G401.6 (cell line): ENCODE results near the gene PLEKHG4B.
"Not testable (repeated sequence)": the region's sequence is repeated elsewhere in the genome, so short reads cannot be mapped to it uniquely, and the experiment has no call there.

Experiments used
- FAIRE-seq: peaks from 2 replicates; lab custom pipeline; 2012; peaks lifted over from hg19 to GRCh38; lab: Jason Lieb, UNC

PLEKHG4B gene

DNA sequence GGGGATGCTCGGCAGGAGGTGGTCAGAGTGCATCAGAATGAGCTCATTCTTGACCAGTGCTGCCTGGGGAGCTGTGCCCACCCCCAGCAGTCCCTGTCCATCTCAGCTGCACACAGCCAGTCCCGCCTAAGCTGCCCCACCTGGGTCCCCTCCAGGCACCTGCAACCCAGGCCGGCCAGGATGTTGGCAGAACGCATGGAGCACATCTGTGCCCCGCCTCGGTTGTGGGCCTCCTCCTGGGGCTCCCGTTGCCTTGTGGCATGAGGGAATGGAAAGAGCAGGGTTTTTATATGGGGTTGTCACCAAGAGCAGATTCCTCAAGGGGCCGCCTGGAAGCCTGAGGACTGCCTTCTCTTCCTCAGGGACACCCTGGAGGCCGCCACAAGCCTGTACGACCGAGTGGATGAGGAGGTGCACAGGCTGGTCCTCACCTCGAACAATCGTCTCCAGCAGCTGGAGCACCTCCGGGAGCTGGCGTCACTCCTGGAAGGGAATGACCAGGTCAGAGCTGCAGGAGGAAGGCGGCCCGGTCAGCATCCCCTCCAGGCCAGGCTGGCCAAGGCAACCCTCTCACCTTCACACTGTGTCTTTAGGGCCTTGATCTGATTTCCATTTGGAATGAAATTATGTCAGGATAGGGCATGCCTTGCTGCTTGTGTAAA lies 64.6 kb downstream of the PLEKHG4B start:
- FAIRE-seq: no peak

DNA sequence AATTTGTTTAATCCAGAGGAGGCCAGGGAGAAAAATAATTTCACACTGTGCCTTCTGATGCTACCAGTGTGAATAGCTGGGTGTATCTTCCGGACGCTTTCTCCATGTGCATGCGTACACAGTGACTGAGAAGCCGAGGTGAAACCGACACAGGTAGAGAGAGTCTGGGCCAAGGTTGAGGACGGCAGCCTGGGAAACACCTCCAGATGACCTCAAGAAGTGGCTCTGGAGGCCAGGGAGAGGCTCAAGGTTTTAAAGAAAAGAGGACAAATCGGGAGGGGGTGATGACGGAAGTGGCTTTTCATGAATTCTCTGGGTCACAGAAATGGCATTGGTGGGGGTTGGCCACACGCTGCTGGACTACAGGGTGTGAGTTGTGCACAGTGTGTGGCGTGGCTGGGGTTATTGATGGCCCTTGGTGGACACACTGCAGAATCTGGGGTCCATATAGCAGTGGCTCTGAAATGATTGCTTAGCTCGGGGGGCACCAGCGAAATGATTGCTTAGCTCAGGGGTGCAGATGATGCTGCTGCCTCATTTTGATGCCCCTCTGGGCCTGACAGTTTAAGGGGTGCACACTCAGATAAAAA lies 65.3 kb downstream of the PLEKHG4B start:
- FAIRE-seq: no peak

DNA sequence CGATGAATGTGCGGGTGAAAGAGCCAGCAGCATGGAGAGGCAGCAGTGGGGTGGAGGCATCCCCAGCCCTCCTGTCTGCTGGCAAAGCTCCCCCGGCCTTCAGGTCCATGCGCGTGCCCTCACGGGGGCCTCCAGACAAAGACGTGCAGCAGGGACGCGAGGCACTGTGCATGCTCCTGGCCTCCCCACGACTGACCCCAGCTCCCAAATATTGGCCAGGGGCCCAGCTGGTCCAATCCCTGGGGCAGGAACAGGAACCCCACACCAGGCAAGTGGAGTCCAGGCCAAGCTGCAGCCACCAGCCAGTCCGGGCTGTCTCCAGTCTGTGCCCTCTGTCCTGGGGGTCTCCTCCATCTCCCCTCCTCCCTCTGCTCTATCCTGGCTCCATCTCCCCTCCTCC lies 65.8 kb downstream of the PLEKHG4B start:
- FAIRE-seq: no peak

DNA sequence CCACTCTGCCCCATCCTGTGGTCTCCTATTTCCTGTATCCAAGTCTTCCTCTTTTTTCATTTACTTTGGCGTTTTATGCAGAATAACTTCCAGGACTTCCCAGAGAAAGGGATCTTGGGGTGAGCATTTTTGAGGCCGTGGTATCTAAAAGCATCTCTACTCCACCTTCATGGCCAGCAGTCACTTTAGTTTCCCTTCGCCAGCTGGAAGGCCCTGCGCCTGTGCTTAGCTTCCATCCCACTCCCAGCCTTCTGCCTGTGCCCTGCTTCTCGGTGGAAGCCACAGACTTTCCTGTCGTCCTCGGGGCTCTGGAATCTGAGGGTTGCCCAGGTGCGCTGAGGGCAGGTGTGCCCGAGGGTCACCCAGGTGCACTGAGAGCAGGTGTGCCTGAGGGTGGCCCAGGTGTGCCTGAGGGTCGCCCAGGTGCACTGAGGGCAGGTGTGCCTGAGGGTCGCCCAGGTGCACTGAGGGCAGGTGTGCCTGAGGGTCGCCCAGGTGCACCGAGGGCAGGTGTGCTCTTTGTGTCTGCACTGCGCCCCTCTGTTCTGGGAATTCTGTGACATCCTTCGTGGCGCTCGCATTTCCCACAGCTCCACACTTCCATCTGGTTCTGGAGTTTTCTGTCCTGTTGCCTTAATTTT lies 67.0 kb downstream of the PLEKHG4B start:
- no peak for FAIRE-seq

DNA sequence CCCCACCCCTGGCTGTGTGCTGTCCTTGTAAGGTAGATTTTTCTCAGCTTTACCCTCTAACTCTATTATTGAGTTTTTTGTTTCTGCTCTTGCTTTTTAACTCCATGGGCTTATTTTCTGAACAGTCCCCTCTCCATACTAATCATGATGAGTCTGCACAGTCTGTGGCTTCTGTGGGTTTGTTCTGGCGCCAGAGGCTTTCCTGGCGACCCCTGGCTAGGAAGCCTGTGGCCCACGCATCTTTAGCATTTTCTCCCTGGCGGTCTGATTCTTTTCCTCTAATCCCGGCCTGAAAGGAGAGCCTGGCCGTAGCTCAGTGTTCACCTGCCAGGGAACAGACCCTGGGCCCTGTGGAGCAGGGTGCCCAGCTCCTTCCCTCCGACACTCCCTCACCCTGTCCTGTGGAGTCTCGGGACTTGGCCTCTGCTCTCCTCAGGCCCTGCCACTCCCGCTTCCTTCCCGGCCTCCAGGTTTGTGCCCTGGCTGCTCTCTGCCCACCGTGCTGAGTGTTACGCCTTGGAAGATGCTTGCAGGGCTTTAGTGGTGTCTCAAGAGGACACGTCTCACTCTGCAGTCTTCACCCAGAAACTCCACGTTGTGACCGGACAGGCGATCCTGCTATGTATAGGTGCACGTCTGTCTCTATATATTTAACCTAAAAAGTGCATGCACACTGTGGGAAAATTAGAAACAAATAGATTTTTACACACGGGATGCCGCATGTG lies 67.6 kb downstream of the PLEKHG4B start:
- FAIRE-seq: no peak

DNA sequence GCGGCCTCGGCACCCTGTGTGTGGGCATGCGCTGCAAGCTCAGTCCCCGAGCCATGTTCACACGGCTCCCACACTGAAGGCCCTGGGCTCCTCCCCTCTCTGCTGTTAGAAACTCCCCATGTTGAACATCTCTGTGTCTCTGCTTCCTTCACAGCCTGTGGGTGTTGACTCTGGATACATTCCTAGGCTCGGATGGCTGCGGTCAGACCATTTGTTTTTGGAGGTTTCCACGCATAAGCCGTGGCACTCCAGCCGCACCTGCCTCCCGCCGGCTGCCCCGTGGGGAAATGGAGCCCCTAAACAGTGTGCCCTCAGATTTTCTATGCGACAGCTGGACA lies 68.2 kb downstream of the PLEKHG4B start:
- no peak for FAIRE-seq

DNA sequence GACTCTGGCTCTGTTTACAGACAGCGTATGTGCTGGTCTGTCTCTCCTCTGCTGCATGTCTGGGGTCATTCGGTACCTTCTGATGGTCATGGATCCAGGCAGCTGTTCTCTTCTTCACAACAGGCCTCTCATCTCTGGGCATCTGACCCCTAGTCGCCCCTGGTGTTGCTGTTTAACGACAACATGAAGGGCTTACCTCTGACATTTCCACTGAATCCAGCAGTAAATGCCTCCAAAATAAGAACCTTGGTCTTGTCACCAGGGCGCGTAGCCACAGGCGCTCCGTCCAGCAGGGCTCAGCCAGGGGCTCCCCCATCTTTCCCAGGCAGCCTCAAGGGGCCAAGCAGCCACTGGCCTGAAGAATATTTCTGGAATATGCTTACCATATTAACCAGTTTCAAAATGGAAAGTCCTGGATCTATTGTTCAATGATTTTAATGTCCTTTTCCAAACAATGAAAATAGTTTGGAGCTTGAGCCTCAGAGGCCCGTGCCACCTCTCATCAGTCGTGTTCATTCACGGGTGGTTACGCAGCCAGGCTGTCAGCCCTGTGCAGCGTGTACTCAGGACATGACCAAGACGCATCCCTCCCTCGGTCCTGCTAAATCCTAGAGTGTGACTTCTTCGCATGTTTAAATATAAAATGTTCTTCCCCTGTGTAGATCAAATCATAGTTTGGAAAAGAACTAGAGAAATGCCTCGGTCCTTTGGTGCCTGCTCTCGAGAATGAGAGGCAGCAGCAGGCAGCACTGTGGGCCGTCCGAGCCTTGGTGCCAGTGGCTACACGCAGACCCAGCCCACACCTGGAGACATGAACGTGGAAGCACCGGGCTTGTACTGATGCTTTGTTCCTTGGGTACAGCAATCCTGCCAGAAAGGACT lies 69.2 kb downstream of the PLEKHG4B start:
- FAIRE-seq: no peak

DNA sequence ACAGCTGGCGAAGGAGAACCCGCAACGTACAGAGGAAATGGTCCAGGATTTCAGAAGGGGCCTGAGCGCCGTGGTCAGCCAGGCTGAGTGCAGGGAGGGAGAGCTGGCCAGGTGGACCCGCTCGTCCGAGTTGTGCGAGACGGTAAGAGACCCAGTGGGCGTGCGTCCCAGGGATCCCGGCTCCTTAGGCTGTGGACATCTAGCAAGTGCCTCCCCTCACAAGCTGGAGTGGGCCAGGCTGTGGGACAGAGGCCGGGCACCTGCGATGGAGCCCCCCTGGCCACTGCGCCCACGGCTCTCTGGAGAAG lies 69.8 kb downstream of the PLEKHG4B start:
- FAIRE-seq: no peak

DNA sequence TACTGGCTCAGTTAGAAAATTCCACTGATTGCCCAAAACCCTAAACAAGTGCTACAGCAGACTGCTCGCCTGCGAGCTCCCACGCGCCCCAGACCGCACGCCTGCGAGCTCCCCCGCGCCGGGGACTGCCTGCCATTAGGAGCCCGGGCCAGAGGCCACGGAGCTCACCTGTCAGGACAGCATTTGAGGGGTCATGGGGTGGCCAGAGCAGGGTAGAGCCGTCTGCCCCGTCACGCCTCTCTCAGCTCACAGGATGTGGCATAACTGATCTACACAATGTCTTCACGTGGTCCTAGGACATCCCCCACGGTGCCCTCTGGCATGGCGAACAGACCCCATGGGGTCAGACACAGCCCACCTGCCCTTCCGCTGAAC lies 70.2 kb downstream of the PLEKHG4B start:
- no peak for FAIRE-seq

DNA sequence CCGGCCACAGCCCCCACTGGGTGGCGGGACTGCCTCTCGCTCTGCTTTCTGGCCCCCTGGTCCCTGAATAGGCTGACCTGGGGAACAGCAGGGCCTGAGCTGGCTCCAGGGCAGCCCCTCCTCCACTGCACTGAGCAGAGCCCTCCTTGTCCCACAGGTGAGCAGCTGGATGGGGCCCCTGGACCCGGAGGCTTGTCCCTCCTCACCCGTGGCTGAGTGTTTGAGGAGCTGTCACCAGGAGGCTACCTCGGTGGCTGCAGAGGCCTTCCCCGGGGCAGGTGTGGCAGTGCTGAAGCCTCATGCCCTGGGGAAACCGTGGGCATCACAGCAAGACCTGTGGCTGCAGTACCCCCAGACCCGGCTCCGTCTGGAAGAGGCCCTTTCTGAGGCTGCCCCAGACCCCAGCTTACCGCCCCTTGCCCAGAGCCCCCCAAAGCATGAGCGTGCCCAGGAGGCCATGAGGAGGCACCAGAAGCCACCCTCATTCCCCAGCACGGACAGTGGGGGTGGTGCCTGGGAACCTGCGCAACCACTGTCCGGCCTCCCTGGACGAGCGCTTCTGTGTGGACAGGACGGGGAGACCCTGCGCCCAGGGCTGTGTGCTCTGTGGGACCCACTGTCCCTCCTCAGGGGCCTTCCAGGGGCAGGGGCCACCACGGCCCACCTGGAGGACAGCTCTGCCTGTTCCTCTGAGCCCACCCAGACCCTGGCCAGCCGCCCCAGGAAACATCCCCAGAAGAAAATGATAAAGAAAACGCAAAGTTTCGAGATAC lies 70.8 kb downstream of the PLEKHG4B start:
- FAIRE-seq: no peak

DNA sequence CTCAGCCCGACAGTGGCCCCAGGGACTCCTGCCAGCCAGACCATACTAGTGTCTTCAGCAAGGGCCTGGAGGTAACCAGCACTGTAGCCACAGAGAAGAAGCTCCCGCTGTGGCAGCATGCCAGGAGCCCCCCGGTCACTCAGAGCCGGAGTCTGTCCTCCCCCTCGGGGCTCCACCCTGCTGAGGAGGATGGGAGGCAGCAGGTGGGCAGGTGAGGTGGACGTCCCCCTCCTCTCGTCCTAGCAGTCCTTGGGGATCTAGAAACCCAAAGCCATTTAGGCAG lies 71.3 kb downstream of the PLEKHG4B start:
- FAIRE-seq: no peak

DNA sequence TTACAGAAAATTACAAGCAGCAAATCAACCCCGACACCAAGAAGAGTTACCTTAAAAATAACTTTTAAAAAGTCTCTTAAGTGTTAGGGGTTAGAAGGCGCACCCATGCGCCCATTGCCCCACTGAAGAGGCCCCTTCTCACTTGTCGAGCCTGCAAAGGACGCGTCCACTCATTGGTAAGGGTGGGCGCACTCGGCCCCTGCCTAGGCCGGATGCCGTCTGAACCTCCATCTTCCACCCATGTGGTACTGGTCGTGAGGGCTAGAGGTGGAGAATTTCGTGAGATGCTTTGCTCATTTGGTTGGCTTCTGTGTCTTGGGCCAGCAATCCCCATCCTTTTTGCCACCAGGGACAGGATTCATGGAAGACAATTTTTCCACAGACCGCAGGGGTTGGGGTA lies 71.9 kb downstream of the PLEKHG4B start:
- FAIRE-seq: no peak

DNA sequence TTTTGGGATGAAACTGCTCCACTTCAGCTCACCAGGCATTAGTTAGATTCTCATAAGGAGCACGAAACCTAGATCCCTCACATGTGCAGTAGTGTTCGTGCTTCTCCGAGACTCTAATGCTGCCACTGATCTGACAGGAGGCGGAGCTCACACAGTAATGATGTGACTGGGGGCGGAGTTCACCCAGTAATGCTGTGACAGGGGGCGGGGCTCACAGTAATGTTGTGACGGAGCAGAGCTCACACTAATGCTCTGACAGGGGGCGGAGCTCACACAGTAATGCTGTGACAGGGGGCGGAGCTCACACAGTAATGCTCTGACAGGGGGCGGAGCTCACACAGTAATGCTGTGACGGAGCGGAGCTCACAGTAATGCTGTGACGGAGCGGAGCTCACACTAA lies 72.3 kb downstream of the PLEKHG4B start:
- FAIRE-seq: no peak

DNA sequence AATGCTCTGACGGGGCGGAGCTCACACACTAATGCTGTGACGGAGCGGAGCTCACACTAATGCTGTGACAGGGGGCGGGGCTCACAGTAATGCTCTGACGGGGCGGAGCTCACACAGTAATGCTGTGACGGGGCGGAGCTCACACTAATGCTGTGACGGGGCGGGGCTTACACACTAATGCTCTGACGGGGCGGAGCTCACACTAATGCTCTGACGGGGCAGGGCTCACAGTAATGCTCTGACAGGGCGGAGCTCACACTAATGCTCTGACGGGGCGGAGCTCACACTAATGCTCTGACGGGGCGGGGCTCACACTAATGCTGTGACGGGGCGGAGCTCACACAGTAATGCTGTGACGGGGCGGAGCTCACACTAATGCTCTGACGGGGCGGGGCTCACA lies 72.8 kb downstream of the PLEKHG4B start:
- FAIRE-seq: not testable (repeated sequence)

DNA sequence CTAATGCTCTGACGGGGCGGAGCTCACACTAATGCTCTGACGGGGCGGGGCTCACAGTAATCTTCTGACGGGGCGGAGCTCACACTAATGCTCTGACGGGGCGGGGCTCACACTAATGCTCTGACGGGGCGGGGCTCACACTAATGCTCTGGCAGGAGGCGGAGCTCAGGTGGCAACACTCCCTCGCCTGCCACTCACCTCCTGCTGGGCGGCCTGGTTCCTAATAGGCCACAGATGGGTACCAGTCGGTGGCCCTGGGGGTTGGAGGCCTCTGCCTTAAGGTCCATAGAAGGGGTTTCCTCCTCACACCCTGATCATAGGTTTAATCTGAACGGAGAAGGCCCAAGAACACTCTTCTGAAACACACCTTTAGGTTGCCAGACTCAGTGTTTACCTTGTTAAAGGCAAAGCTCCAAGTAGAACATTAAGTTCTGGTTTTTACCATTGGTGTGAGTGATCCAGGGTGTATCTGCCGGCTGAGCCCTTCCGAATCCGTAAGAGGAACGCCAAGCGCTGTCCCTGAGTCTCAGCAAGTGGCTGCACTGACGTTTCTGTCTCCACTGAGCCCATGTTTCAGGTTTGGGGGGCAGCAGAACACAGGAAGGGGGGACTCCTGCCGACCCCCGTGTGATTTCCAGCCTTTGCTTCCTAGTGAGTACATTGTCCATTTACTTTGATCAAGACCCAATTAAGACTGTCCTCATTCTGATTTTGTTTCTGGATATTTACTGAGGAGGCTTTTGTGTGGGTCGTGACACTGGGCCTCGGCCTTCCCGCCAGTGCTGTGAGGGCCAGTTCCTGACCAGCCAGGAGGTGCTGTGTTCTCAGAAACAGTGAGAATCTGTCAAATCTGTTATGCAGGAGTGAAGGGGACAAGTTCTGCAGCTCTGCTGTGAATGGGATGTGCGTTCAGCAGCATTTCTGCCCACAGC lies 74.7 kb downstream of the PLEKHG4B start:
- no peak for FAIRE-seq

DNA sequence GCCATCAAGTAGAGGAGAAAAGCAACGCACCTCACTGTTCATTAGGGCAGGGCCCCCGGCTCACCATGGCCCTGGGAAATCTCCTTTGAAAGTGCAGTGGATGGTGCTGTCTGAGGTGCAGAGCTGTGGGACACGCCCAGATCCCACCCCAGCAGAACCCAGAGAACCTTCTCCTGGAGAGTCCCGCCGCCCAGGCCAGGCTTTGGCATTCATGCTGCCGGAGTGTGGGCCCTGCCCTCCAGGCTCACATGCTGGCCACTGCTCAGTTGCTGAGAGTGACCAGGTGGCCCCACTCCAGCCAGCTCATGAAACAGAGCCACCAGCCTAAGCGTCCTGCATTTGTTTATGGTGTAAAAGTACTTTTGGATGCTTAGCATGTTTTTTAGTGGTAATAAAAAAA lies 75.5 kb downstream of the PLEKHG4B start:
- no peak for FAIRE-seq

DNA sequence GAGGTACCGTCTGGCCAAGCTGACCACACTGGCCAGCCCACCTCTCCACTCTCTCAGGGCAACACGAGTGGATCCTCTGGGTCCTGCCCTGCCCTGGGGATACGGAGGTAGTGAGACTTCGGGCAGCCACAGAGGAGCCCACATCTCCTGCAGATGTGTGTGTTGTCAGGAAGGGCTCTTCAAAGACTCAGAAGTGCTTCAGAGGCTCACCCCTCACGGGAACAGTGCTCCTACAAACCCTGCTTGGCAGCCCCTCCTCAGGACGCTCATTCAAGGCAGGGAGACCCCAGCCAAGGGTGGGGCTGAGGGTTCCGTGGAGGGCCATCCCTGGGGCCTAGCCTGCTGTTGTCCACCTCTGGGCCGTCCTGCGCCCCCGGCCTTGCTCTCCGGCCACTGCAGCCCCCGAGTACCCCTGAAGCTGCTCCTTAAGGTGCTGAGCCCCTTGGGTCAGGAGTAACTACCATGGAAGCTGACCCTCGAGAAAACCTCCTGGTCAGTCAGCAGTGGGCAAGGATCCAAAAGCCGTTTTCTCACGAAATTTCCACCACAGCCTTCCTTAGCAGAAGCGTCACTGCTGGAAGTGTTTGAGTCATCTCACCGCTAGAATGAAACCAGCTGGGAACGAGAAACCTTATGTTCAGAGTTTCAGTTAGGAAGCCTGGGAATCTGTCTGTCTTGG lies 76.2 kb downstream of the PLEKHG4B start:
- no peak for FAIRE-seq

DNA sequence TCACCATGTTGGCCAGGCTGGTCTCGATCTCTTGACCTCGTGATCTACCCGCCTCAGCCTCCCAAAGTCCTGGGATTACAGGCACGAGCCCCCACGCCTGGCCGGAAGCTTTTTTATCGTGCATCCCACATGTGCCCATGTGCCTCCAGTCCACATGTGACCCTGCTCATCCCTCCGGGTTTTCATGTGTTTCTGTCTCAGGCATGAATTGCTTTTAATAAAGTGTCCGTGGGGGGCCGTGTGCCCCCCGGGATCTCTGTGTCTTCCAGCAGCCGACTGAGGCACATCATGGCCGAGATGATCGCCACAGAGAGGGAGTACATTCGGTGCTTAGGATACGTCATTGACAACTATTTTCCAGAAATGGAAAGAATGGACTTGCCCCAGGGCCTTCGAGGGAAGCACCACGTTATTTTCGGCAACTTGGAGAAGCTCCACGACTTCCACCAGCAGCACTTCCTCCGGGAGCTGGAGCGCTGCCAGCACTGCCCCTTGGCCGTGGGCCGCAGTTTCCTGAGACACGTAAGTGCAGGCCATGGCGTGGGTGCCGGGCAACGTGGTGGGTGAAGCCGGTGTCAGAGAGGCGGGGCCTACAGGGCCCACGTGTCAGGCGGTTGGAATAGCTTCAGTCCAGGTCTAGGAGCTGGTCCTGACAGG lies 77.2 kb downstream of the PLEKHG4B start:
- no peak for FAIRE-seq

DNA sequence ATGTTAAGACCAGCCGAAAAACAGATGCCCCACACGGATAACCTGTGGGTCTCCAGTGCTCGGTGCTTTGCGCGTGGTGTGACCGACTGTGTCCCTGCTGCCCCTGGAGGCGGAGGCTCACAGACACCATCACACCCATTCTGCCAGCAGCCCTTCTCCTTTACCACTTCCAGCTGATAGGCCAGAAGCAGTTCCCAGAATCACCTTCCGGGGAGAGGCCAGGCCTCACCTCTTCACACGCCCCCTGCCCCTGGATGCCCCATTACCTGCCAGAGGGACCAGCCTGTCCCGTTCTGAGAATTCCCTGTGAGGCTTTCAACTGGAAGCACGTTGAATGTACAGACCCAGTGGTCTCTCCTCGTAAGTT lies 77.7 kb downstream of the PLEKHG4B start:
- no peak for FAIRE-seq
